GM18868 (cell line): ENCODE results near the gene CARD19.
A peak's percentile ranks its signal among the peaks of the same experiment; 100 is the strongest.

Experiments used
- ATAC-seq: cut with Tn5 transposase; IDR thresholded peaks from one replicate; pipeline ENCODE4 v1.9.1; 2021; ENCODE audit warnings: mild to moderate bottlenecking, moderate library complexity; ENCODE audit not compliant: unreplicated experiment

The CARD19 gene

GRCh38 chr9:93061791-93062763, 33.9 kb upstream of the CARD19 start:
- ATAC-seq = no peak

GRCh38 chr9:93064392-93065134, 31.5 kb upstream of the CARD19 start:
- peak; percentile 89 for ATAC-seq

DNA sequence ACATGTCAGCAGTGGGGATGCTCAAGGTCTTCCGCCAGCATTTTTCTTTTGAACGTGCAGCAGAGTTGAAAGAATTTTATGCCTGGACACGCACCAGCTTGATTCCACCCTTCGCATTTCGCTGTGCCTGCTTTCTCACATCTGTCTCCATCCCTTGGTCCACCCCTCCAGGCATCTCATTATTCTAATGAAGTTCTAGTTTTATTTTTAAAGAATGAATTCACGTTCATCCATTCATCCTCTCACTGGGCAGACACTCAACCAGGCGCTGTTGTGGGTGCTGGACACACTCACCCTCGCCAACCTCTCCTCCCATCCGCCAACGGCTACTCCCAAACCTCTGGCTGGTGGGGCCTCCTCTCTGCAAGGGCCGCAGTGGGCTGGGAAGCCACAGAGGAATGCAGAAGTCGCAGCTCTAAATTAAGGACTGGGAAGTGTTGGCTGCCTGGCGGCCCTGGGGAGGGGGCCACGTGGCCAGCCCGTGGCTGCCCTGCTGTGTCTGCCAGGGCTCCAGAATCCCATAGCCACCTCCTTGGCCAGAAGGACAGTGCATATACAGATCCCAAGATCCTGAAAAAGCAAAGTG, 30.8 kb upstream of the CARD19 start:
- ATAC-seq = no peak

- ATAC-seq = no peak
Measured at GRCh38 chr9:93066978-93067603, 28.9 kb upstream of the CARD19 start.

DNA sequence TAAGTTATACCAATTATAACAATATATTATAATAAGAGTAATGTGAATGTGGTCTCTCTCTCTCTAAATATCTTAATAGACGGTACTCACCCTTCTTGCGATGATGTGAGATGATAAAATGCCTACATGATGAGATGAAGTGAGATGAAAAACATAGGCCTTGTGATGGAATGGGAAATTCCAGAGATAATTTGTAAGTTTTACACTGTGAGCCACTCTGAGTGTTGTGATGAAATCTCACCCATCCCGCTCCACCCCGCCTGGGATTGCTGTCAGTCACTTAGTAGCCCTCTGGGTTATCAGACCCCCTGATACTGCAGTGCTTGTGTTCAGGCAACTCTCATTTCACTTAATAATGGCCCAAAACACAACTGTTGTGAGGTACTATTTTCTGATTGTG, 27.1 kb upstream of the CARD19 start:
- no peak for ATAC-seq

- no peak for ATAC-seq
Measured at GRCh38 chr9:93071464-93071863, 24.6 kb upstream of the CARD19 start.

GRCh38 chr9:93072383-93072795, 23.6 kb upstream of the CARD19 start:
- ATAC-seq = no peak

DNA sequence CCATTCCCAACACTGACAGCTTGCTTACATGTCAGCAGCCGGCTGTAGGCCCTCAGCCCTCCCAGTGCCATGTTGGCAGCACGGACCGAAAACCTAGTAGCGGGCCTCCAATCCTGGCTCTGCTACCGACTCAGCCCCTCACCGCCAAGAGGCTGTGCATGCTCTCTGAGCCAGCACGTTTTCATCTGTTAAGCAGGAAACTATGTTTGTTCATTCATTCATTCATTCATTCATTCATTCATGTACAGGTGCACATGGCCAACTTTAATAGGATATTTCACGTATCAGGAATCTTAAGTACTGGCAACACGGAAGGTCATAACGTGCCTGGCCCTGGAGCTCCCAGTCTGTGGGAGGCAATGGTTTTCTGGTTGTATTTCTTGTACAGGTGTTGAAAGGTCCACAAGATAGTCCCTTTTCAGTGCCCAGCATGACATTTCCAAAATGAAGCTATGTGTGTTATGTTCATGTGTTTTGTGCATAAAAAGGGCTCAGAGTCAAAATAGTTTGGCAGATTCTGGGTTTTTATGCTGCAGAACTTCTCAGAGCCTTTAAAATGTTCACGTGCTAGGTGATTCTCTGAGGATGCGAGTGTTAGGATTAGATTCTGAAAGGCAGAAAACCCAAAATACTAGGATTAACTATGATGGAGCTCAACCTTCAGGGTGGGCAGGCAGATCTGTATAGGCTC, 19.8 kb upstream of the CARD19 start:
- ATAC-seq = no peak

DNA sequence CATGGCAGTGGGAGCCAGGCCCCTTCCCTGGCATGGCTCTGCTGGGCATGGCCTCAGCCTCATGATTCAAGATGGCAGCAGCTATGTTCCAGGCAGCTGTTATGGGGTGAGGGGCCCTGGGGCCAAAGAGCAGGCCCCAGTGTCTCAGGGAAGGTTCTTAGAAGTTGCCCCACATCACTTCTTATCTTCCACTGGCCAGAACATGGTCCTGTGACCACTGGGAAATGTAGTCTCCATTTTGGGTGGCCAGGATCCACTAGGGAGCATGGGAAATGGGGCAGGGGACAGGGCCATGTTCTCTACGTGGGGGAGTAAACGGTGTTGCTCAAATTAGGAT, 19.3 kb upstream of the CARD19 start:
- no peak for ATAC-seq

DNA sequence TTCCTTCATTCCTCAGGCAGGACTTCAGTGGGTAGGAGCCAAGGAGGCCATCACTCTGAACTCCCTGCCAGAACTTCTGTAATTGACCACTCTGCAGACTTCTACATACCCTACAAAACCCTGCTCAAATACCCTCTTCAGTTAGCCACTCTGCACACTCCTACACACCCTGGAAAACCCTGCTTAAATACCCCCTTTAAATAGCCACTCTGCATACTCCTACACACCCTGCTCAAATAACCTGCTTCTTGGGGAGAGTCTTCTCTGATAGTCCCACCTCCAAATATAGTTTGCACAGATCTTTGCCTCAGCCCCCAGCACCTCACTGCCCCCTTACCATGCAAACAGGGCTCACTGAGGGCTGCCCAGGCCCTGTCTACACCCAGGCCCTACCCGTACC, 18.6 kb upstream of the CARD19 start:
- no peak for ATAC-seq

- no peak for ATAC-seq
Measured at GRCh38 chr9:93077811-93078210, 18.2 kb upstream of the CARD19 start.

- no peak for ATAC-seq
Measured at GRCh38 chr9:93079371-93079770, 16.6 kb upstream of the CARD19 start.

- ATAC-seq = no peak
Measured at GRCh38 chr9:93080406-93080805, 15.6 kb upstream of the CARD19 start.

DNA sequence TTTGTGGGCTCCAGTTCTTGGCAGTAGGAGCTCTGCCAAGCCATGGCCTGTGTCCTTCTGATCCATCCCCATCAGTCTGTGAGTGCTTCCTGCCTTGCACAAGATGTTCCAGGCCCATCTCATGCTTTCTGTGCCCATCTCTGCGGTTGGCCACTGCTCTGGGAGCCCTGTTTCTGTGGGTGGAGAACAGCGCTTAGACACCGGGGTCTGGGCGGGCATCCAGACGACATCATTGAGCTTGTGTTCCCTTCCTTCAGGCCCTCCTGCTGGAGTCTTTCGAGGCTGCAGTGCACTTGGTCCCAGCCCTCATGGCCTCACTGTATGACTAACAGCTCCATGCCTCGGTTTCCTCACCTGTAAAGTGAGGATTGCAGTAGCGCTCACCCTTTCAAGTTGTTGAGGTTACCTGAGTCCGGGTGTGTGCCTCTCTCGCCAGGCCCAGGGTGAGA, 14.9 kb upstream of the CARD19 start:
- ATAC-seq = no peak

- ATAC-seq = no peak
Measured at GRCh38 chr9:93081931-93082330, 14.1 kb upstream of the CARD19 start.

DNA sequence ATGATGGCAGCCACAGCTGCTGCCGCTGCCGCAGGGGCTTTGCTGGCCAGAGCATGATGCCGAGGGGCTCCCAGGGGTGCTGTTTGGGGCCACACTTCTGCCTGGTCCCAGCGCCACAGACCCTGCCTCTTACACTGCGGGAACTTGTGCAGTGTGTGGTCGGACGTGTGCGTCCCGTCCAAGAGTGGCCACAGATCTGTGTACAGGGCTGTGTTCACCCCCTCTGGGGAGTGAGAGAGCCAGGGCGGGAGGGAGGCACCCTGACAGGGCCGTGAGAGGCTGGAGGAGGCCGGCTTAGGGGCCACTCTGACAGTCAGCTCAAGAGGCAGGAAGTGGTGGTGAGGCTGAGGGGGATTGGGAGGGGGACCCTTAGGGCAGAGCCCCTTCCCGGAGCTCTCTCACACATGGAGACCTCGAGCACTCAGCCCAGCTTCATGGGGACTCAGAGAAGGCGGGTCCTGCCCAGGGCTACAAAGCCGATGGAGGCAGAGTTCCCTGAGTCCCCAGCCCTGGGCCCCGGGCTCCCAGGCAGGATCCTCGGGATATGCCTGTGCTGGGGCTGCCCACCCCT, 13.1 kb upstream of the CARD19 start:
- no peak for ATAC-seq

DNA sequence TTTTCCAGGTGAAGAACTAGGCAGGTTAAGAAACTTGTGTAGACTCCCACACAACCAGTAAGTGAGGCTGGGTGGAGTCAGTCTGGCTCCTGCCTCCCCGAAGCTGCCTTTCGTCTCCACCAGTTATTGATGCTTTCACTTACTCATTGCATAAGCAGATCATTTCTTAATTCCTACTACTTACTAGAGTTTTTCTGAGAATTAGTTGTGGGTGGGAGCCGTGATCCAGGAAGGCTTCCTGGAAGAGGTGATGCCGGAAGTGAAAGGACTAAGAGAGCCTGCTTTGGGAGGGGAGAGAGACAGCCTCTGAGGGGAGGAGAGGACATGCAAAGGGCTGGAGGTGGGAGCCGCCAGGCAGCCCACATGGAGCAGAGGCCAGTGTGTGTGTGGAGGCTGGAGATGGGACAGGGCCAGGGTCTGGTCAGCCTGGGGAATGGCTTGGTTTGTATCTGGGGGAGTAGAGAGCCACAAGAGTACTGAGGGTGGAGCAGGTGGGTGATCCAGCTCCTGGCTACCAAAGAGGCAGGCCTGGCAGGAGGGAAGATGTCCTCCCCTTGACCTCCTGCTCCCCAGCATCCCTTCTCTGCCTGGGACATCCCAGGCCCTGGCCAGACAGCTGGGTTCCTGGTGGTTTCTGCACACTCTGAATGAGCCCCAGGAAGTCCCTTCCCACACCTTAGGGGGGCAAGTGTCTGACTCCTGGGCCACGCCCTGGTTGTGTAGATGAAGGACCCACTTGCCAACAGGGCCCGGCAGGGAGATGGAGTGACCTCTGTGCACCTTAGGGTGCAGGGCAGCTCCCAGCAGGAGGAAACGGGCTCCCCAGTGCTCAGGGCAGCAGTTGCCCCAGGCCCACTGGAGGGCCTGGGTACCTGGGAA, 12.2 kb upstream of the CARD19 start:
- no peak for ATAC-seq

GRCh38 chr9:93084471-93084881, 11.5 kb upstream of the CARD19 start:
- ATAC-seq = no peak

- ATAC-seq = no peak
Measured at GRCh38 chr9:93085676-93086075, 10.3 kb upstream of the CARD19 start.
